IMR-90 (cell line): Measurements from ENCODE around the gene NPHP4.

ENCODE experiments used
- CTCF ChIP-seq: conservative IDR thresholded peaks from 2 replicates; pipeline ENCODE4 v1.5.1; 2012; ENCODE audit warnings: mild to moderate bottlenecking, low read depth, low read length, improper control_type of control experiment
- MXI1 ChIP-seq: IDR thresholded peaks from 2 replicates; pipeline ENCODE4 v1.6.1; 2012; ENCODE audit warnings: low read depth, mild to moderate bottlenecking, low read length, moderate library complexity, borderline replicate concordance
- RFX5 ChIP-seq: IDR thresholded peaks from 2 replicates; pipeline ENCODE4 v1.8.0; 2012; ENCODE audit warnings: low read depth, mild to moderate bottlenecking, low read length, moderate library complexity
- SMC3 ChIP-seq: fragments of 150-350 bp; IDR thresholded peaks from 2 replicates; pipeline ENCODE4 v1.6.1; 2016; ENCODE audit warnings: low read depth, mild to moderate bottlenecking, antibody characterized with exemption, low read length, moderate library complexity

DNA sequence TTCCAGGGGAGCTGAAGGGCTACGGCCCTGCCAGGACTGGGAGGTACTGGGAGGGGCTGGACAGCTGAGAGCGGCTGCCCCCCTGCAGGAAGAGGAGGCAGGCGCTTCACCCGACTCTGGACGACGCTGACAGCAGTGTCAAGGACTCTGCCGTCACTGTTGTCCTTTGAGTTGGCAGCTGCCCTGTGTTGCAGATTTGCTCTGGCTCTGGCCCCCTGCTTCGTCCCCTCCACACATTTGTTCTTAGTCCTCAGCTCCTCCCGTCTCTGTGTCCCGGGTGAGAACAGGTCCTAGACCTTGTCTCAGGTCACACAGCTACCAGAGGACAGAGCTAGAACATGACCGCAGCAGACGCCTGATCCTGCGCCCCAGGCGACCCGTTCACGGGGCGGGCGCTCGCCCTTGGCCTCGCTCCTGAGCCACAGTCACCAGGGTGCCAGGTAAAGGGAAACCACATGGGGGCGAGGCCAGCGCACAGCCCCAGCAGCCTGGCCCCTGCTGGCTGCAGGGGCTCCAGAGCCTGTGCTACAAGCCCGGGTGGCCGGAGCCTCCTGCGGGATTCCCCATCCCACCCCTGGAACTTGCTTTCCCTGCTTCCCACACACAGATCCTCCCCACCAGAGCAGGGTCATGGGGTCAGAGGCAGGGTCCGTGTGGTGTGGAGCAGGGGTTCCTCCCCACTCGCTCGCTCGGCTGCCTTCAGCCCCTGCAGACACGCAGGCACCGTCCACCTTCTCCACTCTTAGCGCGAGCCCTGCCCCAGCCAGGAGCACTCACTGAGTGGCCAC lies 10.7 kb upstream of the NPHP4 start:
- TF ChIP-seq MXI1 (no peak), CTCF (no peak), RFX5 (no peak), SMC3 (no peak)
